ENCODE data around the gene MTFR1L. TPM values are rescaled to one million over a fixed set of nuclear protein-coding genes. Genes with fewer than 3 reads are reported as not detected.

The MTFR1L gene
- total RNA-seq, 2 donors from 2014 or later: 45.6 to 59.6 TPM

DNA sequence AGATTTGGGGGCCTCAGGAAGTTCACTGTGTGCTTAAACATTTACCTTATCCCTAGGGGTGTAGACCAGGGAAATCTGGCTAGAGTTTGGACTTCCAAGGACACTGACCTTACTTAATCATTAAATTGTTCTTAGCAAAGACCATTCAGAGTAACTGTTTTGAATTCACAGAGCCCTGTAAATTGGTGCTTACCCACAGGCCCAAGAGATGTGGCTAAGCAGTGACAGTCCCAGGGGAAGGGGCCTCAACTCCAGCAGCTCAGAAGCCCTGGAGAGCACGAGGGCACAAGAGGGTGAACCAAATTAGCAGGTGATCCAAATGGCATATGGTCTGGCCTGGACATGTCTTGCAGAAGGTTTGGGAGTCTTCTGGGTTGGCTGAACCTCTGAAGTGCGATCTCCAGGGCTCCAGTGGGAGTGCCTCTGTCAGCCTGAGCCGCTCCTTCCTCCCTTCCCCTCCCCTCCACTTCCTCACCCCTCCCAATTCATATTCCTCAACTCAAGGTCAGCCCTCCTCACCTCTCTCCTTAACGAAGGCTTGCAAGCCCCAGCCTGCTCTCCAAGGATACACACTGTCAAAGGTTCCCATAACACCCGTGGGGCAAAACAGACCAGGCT is 51.4 kb downstream of the MTFR1L start:
- intact Hi-C loops (cut with DNase I): no loop called here

DNA sequence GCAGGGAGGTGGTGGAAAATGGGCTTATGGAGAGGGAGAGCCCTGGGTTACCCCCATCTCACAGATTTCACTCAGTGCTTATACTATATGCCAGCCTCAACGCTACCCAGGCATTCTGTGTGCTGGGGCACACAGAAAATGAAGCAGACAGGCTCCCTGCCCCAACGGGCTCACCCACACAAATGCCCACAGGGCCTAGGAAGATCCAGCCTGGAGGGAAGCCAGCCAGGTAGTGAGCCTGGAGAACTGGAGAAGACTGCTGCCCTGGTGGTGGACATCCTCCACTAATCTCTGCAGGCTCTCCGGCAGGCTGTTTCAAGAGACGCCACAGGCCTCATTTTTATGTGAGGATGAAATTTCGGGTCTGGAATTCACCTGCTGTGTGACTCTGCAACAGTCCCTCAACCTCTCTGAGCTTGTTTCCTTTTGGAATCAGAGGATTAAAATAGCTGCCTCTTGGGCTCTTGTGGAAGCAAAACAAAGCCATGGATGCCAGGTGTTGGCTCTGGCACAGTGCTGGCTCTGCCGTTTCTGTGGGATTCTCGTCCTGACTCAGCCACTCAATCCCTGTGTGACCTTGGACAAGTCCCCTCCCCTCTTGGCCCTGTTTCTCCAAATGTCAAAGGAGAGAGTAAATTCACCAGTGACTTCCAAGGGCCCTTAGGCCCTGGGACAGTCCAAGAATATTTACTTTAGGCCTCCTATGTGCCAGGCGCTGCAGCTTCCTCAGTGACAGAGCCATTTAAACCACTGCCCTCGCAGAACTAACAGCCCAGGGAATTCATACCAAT is 52.1 kb downstream of the MTFR1L start:
- no peak for DNase-seq (ENCODE audit: low spot score)
- intact Hi-C loops (cut with DNase I): no loop called here

More for the DNA sequence above, 51.4 kb downstream of the MTFR1L start:
- DNase-seq (ENCODE audit: low spot score): no peak

GRCh38 chr1:25872713-25873112 is 53.0 kb downstream of the MTFR1L start:
- no peak for DNase-seq (ENCODE audit: low spot score)
- intact Hi-C loops (cut with DNase I): no loop called here

GRCh38 chr1:25873120-25873519 is 53.4 kb downstream of the MTFR1L start:
- peak; percentile 37 for DNase-seq (ENCODE audit: low spot score)
- intact Hi-C loops (cut with DNase I): no loop called here

DNA sequence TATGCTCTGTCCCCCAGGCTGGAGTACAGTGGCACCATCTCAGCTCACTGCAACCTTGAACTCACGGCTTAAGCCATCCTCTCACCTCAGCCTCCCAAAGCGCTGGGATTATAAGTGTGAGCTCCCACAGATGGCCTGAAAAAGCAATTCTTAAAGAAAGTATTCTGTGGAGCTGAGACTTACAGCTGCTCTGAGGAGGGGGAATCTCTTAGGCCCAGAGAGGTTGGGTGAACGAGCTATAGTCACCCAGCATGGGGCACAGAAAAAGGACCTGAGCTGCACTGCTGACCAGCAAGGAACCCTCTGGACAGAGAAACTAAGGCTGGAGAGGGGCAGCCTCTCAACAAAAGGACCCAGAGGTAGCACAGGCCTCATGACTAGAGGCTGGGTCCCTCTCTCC is 54.5 kb downstream of the MTFR1L start:
- DNase-seq (ENCODE audit: low spot score): no peak
- intact Hi-C loops (cut with DNase I): no loop called here

DNA sequence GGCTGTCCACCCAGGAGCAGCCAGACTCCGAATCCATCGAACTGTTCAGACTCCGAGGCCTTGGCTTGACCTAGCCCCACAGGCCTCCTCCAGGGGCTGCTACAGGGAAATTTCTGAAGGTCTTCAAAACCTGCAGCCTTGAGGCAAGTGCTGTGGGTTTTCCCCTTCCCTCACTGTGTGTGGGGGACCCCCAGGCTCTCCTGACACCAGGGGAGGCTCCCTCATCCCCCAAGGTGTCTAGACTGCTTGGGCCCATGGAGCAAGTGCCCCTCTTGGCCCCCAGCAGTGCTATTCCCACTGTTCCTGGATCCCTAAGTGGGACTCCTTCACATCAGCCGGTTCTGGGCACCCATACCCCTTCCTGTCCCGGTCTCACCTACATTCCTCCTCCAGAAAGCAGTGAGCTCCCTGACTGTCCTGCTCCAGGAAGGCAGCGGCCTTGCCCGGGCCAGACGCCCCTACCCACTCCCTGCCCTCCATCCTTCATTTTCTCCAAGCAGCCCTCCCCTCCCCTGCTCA is 54.9 kb downstream of the MTFR1L start:
- DNase-seq (ENCODE audit: low spot score): peak; percentile 66
- intact Hi-C loops (cut with DNase I): no loop called here

- peak; percentile 90 for DNase-seq (ENCODE audit: low spot score)
- intact Hi-C loops (cut with DNase I): no loop called here
Measured at GRCh38 chr1:25875154-25875855, 55.6 kb downstream of the MTFR1L start, which contains the start of gene PAQR7. PAQR7 (minus strand) TSS chr1:25875708; CDS start chr1:25863839, 11,869 bp downstream.

- intact Hi-C loops (cut with DNase I): no loop called here
- peak; percentile 89 for DNase-seq (ENCODE audit: low spot score)
Measured at GRCh38 chr1:25875856-25876692, 56.3 kb downstream of the MTFR1L start.

- DNase-seq (ENCODE audit: low spot score): no peak
- intact Hi-C loops (cut with DNase I): no loop called here
Measured at GRCh38 chr1:25876693-25877077, 56.9 kb downstream of the MTFR1L start.

DNA sequence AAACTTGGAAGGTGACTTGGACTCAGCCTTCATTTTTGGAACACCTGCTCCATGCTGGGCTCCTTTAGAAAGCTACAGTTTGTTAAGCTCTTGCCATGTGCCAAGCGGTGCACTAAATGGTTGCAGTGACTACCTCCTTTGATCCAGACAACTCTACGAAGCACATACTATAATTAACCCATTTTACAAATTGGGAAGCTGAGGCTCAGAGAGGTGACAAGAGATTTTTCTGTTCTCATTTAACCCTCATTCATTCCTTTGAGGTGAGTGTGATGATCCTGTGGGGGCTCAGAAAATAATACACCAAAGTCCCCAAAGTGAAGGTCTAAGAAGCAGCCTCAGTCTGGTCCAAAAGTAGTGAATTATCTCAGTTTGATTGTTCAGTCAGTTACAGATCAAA is 57.4 kb downstream of the MTFR1L start:
- intact Hi-C loops (cut with DNase I): no loop called here
- DNase-seq (ENCODE audit: low spot score): no peak

DNA sequence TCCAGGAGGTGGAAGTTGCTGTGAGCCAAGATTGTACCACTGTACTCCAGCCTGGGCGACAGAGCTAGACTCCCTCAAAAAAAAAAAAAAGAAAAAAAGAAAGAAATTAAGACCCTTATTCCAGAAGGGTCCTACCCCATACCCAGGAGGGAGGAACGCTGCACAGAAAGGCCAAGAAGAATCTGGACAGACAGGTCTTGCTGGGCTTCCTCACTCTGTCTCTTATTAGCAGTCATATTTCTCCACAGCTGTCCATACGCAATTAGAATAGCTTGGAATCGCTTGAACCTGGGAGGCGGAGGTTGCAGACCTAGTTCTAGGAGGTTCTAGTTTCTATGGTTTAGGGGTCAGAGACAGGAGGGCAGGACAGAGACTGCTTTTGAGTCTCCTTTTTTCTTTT is 58.9 kb downstream of the MTFR1L start:
- intact Hi-C loops (cut with DNase I): no loop called here
- DNase-seq (ENCODE audit: low spot score): peak; percentile 11

GRCh38 chr1:25879675-25880074 is 59.9 kb downstream of the MTFR1L start:
- intact Hi-C loops (cut with DNase I): loop anchor here in 1 of 2 donors (5.0 kb wide), 1 partner anchor 1797 kb away; no protein-coding TSS in a partner anchor
- DNase-seq (ENCODE audit: low spot score): peak; percentile 68

GRCh38 chr1:25880518-25880917 is 60.8 kb downstream of the MTFR1L start:
- intact Hi-C loops (cut with DNase I): loop anchor here in 1 of 2 donors (5.0 kb wide), 1 partner anchor 1798 kb away; no protein-coding TSS in a partner anchor

GRCh38 chr1:25881266-25881665 is 61.5 kb downstream of the MTFR1L start:
- intact Hi-C loops (cut with DNase I): loop anchor here in 1 of 2 donors (5.0 kb wide), 1 partner anchor 1799 kb away; no protein-coding TSS in a partner anchor

More at GRCh38 chr1:25880518-25880917, 60.8 kb downstream of the MTFR1L start:
- peak; percentile 25 for DNase-seq (ENCODE audit: low spot score)

More at GRCh38 chr1:25881266-25881665, 61.5 kb downstream of the MTFR1L start:
- DNase-seq (ENCODE audit: low spot score): peak; percentile 49

Other genes starting within 250 kb of the MTFR1L start
- 10 to 100 TPM; 15.0 to 29.4 TPM for gene MAN1C1, start 203.2 kb upstream of the MTFR1L start, total RNA-seq
- gene SELENON, start 19.8 kb upstream of the MTFR1L start, total RNA-seq: 10 to 100 TPM; 85.7 to 88.0 TPM
- gene AUNIP, start 39.5 kb downstream of the MTFR1L start, total RNA-seq: not detected
- 1 to 10 TPM; 5.9 to 7.1 TPM for gene PAQR7, start 55.8 kb downstream of the MTFR1L start, total RNA-seq
- gene STMN1, start 86.5 kb downstream of the MTFR1L start, total RNA-seq: 10 to 100 TPM; 19.1 to 24.8 TPM
- 1 to 10 TPM; 7.2 to 7.7 TPM for gene PAFAH2, start 178.1 kb downstream of the MTFR1L start, total RNA-seq
- gene EXTL1, start 201.8 kb downstream of the MTFR1L start, total RNA-seq: 1 to 10 TPM in 1 of 2 donors, not detected in 1; 1.7 TPM
- gene SLC30A2, start 226.2 kb downstream of the MTFR1L start, total RNA-seq: not detected
- 1 to 10 TPM in 1 of 2 donors, under 1 TPM in 1; 0.29 to 1.2 TPM for gene TRIM63, start 247.7 kb downstream of the MTFR1L start, total RNA-seq

Data from posterior vena cava (tissue), 2 donors.